B cell (primary cell): Measurements from ENCODE around the gene SERPINE2. TPM values are rescaled to one million over a fixed set of nuclear protein-coding genes. Genes with fewer than 3 reads are reported as not detected.

ENCODE experiments used
- ATAC-seq: fragments of 200-7000 bp; cut with Tn5 transposase; one replicate; pipeline ENCODE4 v1.10.0; 2021; ENCODE audit warnings: low read depth, mild to moderate bottlenecking, moderate number of reproducible peaks, moderate library complexity
- CTCF ChIA-PET: fragments of 350-600 bp; sonication (Branson Sonifier 250); formaldehyde crosslinking; loops from one replicate; lab custom pipeline; 2021; ENCODE audit warnings: antibody characterized with exemption, inconsistent platforms; lab: Charles Lee
- POLR2A ChIA-PET: fragments of 350-600 bp; sonication (Branson Sonifier 250); formaldehyde crosslinking; loops from one replicate; lab custom pipeline; 2021; ENCODE audit warnings: antibody characterized with exemption; lab: Charles Lee
- DNase-seq: peaks from one replicate; pipeline ENCODE4 v3.0.0; 2013
- H2AFZ ChIP-seq: 2 replicates; pipeline ENCODE4 v1.6.1; 2012; ENCODE audit warnings: mild to moderate bottlenecking, low read depth, low read length; ENCODE audit not compliant: insufficient read depth, poor library complexity, severe bottlenecking
- H3K27ac ChIP-seq, 2 donors: 1 replicate in 1 of 2; 2 replicates in 1 of 2; pipeline ENCODE4 v1.5.1; 2012 to 2013; ENCODE audit warnings: low read length in 2 of 2, mild to moderate bottlenecking in 2 of 2, moderate library complexity in 1 of 2
- H3K27me3 ChIP-seq, 4 experiments: fragments of 200-600 bp in 1 of 4; sonication (generic) in 1 of 4; replicated peaks in 1 of 4; 1 replicate in 2 of 4; 2 replicates in 2 of 4; pipeline versions ENCODE4 v1.6.1 to v1.7.0; 2013 to 2016; ENCODE audit warnings: low read length in 3 of 4, mild to moderate bottlenecking in 2 of 4, mixed read lengths in 1 of 4, moderate library complexity in 1 of 4; ENCODE audit not compliant: insufficient read depth in 4 of 4, control insufficient read depth in 3 of 4; ENCODE audit errors: control extremely low read depth in 1 of 4
- H3K36me3 ChIP-seq, 2 experiments: replicated peaks in 1 of 2; 1 replicate in 1 of 2; 2 replicates in 1 of 2; pipeline versions ENCODE4 v1.6.1 to v1.7.1; 2013; ENCODE audit warnings: low read length in 1 of 2; ENCODE audit not compliant: insufficient read depth in 2 of 2, control insufficient read depth in 1 of 2; ENCODE audit errors: control extremely low read depth in 1 of 2, extremely low read depth in 1 of 2
- H3K4me1 ChIP-seq, 2 donors: fragments of 200-600 bp in 1 of 2; sonication (generic) in 1 of 2; 1 replicate in 1 of 2; 2 replicates in 1 of 2; pipeline versions ENCODE4 v1.5.1 to v1.6.1; 2013 to 2017; ENCODE audit warnings: low read length in 2 of 2; ENCODE audit not compliant: control insufficient read depth in 2 of 2, insufficient read depth in 2 of 2
- H3K4me2 ChIP-seq: replicated peaks from 2 replicates; pipeline ENCODE3; 2012; ENCODE audit warnings: mild to moderate bottlenecking, low read depth, low read length; ENCODE audit not compliant: poor library complexity, severe bottlenecking
- H3K4me3 ChIP-seq, 5 experiments: fragments of 200-600 bp in 1 of 5; sonication (generic) in 1 of 5; 1 replicate in 3 of 5; 2 replicates in 2 of 5; pipeline versions ENCODE4 v1.5.1 to v1.7.0; 2011 to 2016; ENCODE audit warnings: low read length in 4 of 5, mild to moderate bottlenecking in 4 of 5, low read depth in 2 of 5, control low read depth in 1 of 5, moderate library complexity in 1 of 5; ENCODE audit not compliant: insufficient read depth in 1 of 5; ENCODE audit errors: control extremely low read depth in 1 of 5, extremely low read depth in 1 of 5
- H3K79me2 ChIP-seq: fragments of 200-600 bp; sonication (generic); one replicate; pipeline ENCODE4 v1.6.0; 2016; ENCODE audit warnings: low read length; ENCODE audit not compliant: control insufficient read depth, insufficient read depth
- H3K9ac ChIP-seq: fragments of 200-600 bp; sonication (generic); 2 replicates; pipeline ENCODE4 v1.6.1; 2017; ENCODE audit warnings: mild to moderate bottlenecking, low read length, moderate library complexity
- H3K9me3 ChIP-seq, 3 donors: one replicate each; pipeline versions ENCODE4 v1.6.1 to v1.7.1; 2013; ENCODE audit warnings: low read length in 2 of 3; ENCODE audit not compliant: control insufficient read depth in 2 of 3, insufficient read depth in 1 of 3; ENCODE audit errors: control extremely low read depth in 1 of 3
- H4K20me1 ChIP-seq: 2 replicates; pipeline ENCODE4 v1.6.0; 2012; ENCODE audit warnings: mild to moderate bottlenecking, low read length; ENCODE audit not compliant: insufficient read depth, control insufficient read depth, poor library complexity, severe bottlenecking
- H3K27ac Mint-ChIP-seq: one replicate; pipeline ENCODE4 v1.8.0; 2021; ENCODE audit warnings: mixed read lengths
- H3K27me3 Mint-ChIP-seq: one replicate; pipeline ENCODE4 v1.8.0; 2021; ENCODE audit warnings: mixed read lengths
- H3K4me1 Mint-ChIP-seq: one replicate; pipeline ENCODE4 v1.8.0; 2021; ENCODE audit warnings: mixed read lengths
- H3K4me3 Mint-ChIP-seq: one replicate; pipeline ENCODE4 v1.8.0; 2021; ENCODE audit warnings: mixed read lengths
- H3K9me3 Mint-ChIP-seq: one replicate; pipeline ENCODE4 v1.8.0; 2022; ENCODE audit warnings: mixed read lengths; ENCODE audit not compliant: insufficient read depth
- EZH2 ChIP-seq: IDR thresholded peaks from 2 replicates; pipeline ENCODE4 v1.6.1; 2012; ENCODE audit warnings: borderline replicate concordance, low read depth, mild to moderate bottlenecking, moderate library complexity, low read length; ENCODE audit not compliant: insufficient read depth, poor library complexity, severe bottlenecking
- whole genome bisulfite sequencing: methylation state at CpG from one replicate; pipeline ENCODE4 v1.1.5; 2013; ENCODE audit warnings: missing lambda C conversion rate; ENCODE audit not compliant: insufficient coverage; 5-methylcytosine and 5-hydroxymethylcytosine counted together
- intact Hi-C: fragments of 100-400 bp; cut with micrococcal nuclease; formaldehyde crosslinking; loops from one replicate; pipeline ENCODE4 v1.10.0; 2022
- polyA plus RNA-seq: library from polyadenylated mRNA; depleted of rRNA; stranded (reverse); fragments of >200 nt; gene quantifications from 2 replicates; pipeline ENCODE4 v1.2.3, GENCODE V29; 2012
- total RNA-seq, 2 donors: library from RNA; stranded (reverse); fragments of 120-200 nt in 1 of 2; gene quantifications; 1 replicate in 1 of 2; 2 replicates in 1 of 2; pipeline versions ENCODE4 v1.2.3 to v1.2.4, GENCODE V29; 2013 to 2022
- TF ChIP-seq, protein P1 (sequence below): fragments of 200-600 bp; IDR thresholded peaks from one replicate; pipeline ENCODE4 v1.8.0; 2022; ENCODE audit warnings: antibody characterized with exemption, mild to moderate bottlenecking

SERPINE2 gene
- total and polyA plus RNA-seq, 2 donors (not counting 1 experiment from before 2014, with no cell fraction given): 0.45 to 1.8 TPM

DNA sequence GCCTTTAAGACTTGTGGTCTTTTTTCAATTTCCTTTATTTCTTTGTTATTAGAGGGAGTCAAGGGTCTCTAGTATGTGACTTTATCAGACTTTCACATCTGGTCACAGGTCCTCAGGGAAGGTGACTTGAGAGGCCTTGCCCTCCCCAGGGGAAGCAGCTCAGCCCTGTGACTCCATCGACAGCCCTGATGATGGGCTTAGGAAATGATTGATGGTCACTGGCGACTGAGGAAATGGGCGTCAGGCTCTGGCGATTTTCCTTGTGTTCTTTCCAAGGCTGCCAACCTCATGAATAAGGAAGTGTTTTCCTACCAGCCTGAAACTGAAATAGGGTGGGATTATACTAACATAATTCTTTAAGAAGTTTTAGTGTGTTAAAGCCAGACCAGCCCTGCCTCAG is 21.1 kb downstream of the SERPINE2 start:
- H3K27ac Mint-ChIP-seq: no peak overlapping the region
- H3K9me3 ChIP-seq: no peaks in the 10 kb centered on the region
- DNase-seq (no peak), ATAC-seq (no peak)
- no peaks in the 10 kb centered on the region for H3K27me3 ChIP-seq
- POLR2A ChIA-PET: no interaction called here
- no peak overlapping the region for H3K4me3 Mint-ChIP-seq
- no peak overlapping the region for H3K9ac ChIP-seq
- CTCF ChIA-PET: no interaction called here
- peaks cover 8% of the 10 kb centered on the region for H3K4me1 Mint-ChIP-seq
- no peak overlapping the region for H2AFZ ChIP-seq
- WGBS: 54% methylated on average over 2 of the region's 4 CpGs
- H3K79me2 ChIP-seq: no peaks in the 10 kb centered on the region
- TF ChIP-seq, protein P1, sequence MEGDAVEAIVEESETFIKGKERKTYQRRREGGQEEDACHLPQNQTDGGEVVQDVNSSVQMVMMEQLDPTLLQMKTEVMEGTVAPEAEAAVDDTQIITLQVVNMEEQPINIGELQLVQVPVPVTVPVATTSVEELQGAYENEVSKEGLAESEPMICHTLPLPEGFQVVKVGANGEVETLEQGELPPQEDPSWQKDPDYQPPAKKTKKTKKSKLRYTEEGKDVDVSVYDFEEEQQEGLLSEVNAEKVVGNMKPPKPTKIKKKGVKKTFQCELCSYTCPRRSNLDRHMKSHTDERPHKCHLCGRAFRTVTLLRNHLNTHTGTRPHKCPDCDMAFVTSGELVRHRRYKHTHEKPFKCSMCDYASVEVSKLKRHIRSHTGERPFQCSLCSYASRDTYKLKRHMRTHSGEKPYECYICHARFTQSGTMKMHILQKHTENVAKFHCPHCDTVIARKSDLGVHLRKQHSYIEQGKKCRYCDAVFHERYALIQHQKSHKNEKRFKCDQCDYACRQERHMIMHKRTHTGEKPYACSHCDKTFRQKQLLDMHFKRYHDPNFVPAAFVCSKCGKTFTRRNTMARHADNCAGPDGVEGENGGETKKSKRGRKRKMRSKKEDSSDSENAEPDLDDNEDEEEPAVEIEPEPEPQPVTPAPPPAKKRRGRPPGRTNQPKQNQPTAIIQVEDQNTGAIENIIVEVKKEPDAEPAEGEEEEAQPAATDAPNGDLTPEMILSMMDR: no peak
- H3K27ac ChIP-seq: no peak overlapping the region
- no peaks in the 10 kb centered on the region for H4K20me1 ChIP-seq
- no peaks in the 10 kb centered on the region for H3K4me1 ChIP-seq
- H3K4me3 ChIP-seq: no peak overlapping the region
- H3K27me3 Mint-ChIP-seq: peaks cover 7% of the 10 kb centered on the region
- intact Hi-C loops: no loop called here
- H3K4me2 ChIP-seq: no peak overlapping the region
- no peaks in the 10 kb centered on the region for H3K9me3 Mint-ChIP-seq
- no peaks in the 10 kb centered on the region for H3K36me3 ChIP-seq

DNA sequence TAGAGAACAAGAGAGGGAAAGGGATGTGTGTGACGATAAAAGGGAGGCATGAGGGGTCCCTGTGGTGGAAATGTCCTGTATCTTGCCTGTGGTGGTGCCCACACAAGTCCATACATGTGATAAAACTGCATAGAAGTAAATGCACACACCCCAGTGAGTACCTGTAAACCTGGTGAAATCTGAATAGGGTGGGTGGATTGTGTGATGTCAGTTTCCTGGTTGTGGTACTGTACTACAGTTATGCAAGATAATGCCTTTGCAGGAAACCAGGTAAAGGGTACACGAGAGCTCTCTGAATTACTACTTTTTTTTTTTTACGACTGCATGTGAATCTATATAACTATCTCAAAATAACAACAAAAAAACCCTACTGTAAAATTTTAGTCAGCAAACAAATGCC is 22.1 kb downstream of the SERPINE2 start:
- H3K9ac ChIP-seq: no peak overlapping the region
- no peak overlapping the region for H2AFZ ChIP-seq
- no peaks in the 10 kb centered on the region for H3K79me2 ChIP-seq
- H3K9me3 ChIP-seq: no peaks in the 10 kb centered on the region
- H3K4me2 ChIP-seq: no peak overlapping the region
- WGBS: 62% methylated on average over 2 of the region's 3 CpGs
- TF ChIP-seq, protein P1: no peak
- no peak for TF ChIP-seq EZH2
- Mint-ChIP-seq H3K4me3 (no peak overlapping the region), H3K9me3 (no peaks in the 10 kb centered on the region), H3K4me1 (peaks cover 3% of the 10 kb centered on the region), H3K27me3 (peaks cover 7% of the 10 kb centered on the region), H3K27ac (no peak overlapping the region)
- no peaks in the 10 kb centered on the region for H3K4me1 ChIP-seq
- no peak overlapping the region for H3K27ac ChIP-seq
- DNase-seq (no peak), ATAC-seq (no peak)
- no peaks in the 10 kb centered on the region for H3K27me3 ChIP-seq
- CTCF ChIA-PET: interaction anchor here (1.1 kb wide), 1 partner anchor 25 kb away, joined by 4 read pairs; no protein-coding TSS in a partner anchor
- H4K20me1 ChIP-seq: no peaks in the 10 kb centered on the region
- H3K36me3 ChIP-seq: no peaks in the 10 kb centered on the region
- POLR2A ChIA-PET: no interaction called here
- intact Hi-C loops: no loop called here
- no peak overlapping the region for H3K4me3 ChIP-seq
